ENCODE results near the gene BARX1. TPM values are rescaled to one million over a fixed set of nuclear protein-coding genes. Genes with fewer than 3 reads are reported as not detected.

Gene BARX1
- total and polyA plus RNA-seq, 9 of the 15 experiments (the other 6 are each of a cell fraction or from before 2014, with no cell fraction given): 0.11 to 0.14 TPM; not detected in 7

DNA sequence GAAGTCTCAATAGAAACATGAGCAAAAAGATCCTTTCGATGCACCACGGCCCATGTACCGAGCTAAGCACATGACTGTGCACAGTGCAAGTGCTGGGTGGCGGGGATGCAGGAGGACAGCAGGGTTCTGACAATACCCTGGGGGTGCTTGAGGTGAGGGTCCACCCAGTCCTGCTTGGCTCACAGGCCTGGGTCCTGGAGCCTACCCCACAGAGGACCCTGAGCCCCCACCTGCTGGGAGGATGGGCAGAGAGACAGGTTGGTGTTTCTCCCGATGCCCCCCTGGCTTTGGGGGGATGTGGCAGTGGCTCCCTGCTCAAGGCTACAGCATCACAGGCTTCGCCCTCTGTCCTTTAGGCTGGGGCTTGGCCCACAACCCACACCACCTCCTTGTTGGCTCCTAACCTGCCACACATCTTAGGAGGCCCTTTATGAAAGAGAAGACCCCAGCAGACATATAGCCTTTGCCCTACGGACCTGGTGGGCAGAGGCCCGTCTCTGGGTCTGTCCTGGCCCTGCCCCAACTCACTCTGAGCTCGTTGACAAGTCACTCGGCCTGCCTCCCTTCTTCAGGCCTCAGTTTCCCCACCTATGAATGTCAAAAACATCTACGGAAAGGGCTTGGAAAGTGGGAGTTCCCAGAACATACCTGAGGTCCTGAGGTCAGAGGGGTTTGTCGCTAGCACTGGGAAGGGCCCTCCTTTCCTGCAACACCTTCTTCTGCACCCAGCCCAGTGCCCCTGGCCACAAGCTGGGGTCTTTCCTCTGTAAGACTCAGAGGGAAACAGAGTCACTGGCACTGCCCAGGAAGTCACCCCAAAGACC is 50.3 kb downstream of the BARX1 start:
- TF ChIP-seq ZNF274 (IDR thresholded peaks at IDR 0.05; ENCODE audit: borderline replicate concordance, low read depth, low read length) (no peak), FOXA1 (IDR thresholded peaks at IDR 0.05; ENCODE audit: borderline replicate concordance) (no peak), BRCA1 (IDR thresholded peaks at IDR 0.05) (no peak), BRCA1 (CRISPR knock-in tag; IDR thresholded peaks at IDR 0.05) (no peak)
- TF ChIP-seq, protein P1, sequence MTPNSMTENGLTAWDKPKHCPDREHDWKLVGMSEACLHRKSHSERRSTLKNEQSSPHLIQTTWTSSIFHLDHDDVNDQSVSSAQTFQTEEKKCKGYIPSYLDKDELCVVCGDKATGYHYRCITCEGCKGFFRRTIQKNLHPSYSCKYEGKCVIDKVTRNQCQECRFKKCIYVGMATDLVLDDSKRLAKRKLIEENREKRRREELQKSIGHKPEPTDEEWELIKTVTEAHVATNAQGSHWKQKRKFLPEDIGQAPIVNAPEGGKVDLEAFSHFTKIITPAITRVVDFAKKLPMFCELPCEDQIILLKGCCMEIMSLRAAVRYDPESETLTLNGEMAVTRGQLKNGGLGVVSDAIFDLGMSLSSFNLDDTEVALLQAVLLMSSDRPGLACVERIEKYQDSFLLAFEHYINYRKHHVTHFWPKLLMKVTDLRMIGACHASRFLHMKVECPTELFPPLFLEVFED (CRISPR knock-in tag; conservative IDR thresholded peaks at IDR 0.05): no peak
- TF ChIP-seq, protein P2, sequence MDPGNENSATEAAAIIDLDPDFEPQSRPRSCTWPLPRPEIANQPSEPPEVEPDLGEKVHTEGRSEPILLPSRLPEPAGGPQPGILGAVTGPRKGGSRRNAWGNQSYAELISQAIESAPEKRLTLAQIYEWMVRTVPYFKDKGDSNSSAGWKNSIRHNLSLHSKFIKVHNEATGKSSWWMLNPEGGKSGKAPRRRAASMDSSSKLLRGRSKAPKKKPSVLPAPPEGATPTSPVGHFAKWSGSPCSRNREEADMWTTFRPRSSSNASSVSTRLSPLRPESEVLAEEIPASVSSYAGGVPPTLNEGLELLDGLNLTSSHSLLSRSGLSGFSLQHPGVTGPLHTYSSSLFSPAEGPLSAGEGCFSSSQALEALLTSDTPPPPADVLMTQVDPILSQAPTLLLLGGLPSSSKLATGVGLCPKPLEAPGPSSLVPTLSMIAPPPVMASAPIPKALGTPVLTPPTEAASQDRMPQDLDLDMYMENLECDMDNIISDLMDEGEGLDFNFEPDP (CRISPR knock-in tag; IDR thresholded peaks at IDR 0.05): no peak
- ChIA-PET POLR2A (interaction anchor here (0.6 kb wide), 1 partner anchor 13 kb away, joined by 3 read pairs; no protein-coding TSS in a partner anchor), CTCF (ENCODE audit: low intra/inter-chr PET ratio) (no interaction called here)
- no peak overlapping the region for H3K4me2 ChIP-seq (ENCODE audit: insufficient read depth, low read length)
- H3K27ac ChIP-seq (ENCODE audit: extremely low read depth, low read depth, low read length): no peak overlapping the region
- DNase-seq (ENCODE audit: extremely low read depth in 1 of 4, low spot score in 3 of 4): no peak
- no peaks in the 10 kb centered on the region for H4K20me1 ChIP-seq (replicated peaks; ENCODE audit: control insufficient read depth, insufficient read depth, low read length)
- intact Hi-C loops (cut with micrococcal nuclease) (loop anchor here (5.0 kb wide), 1 partner anchor 218 kb away; no protein-coding TSS in a partner anchor), in situ Hi-C loops (cut with MboI) (no loop called here)
- no peak overlapping the region for H3K4me3 ChIP-seq
- no peak overlapping the region for H3K9ac ChIP-seq (ENCODE audit: insufficient read depth in 1 of 2, low read depth in 2 of 2, low read length in 2 of 2)
- 0 out of 5 replicates have a peak, but pooled peaks cover 0 to 4% of the 10 kb centered on the region in 2 experiments for H3K4me1 ChIP-seq (replicated peaks in 1 of 2; ENCODE audit: control insufficient read depth in 2 of 2, insufficient read depth in 2 of 2, low read length in 2 of 2)
- no TSS peak for BruUV-seq (replicated peaks)
- H3K9me1 ChIP-seq (ENCODE audit: control insufficient read depth, insufficient read depth, low read length): no peaks in the 10 kb centered on the region
- H3K79me2 ChIP-seq (ENCODE audit: control insufficient read depth, insufficient read depth, low read length): no peaks in the 10 kb centered on the region
- H2AFZ ChIP-seq (ENCODE audit: low read depth, low read length): no peak overlapping the region
- no peaks in the 10 kb centered on the region for H3K9me3 ChIP-seq (replicated peaks; ENCODE audit: control insufficient read depth, insufficient read depth, low read depth, low read length)
- H3K36me3 ChIP-seq (ENCODE audit: control insufficient read depth, insufficient read depth, low read length): no peaks in the 10 kb centered on the region
- no peak for ATAC-seq
- H3K27me3 ChIP-seq (ENCODE audit: control insufficient read depth in 2 of 2, insufficient read depth in 2 of 2, low read length in 2 of 2): peaks cover 2 to 64% of the 10 kb centered on the region in 2 experiments; a peak in 3 of 5 replicates
- FAIRE-seq: no peak
- under 1% methylated on average over 11 of the region's 12 CpGs for WGBS (ENCODE audit: insufficient coverage, low coverage, missing lambda C conversion rate)
